ENCODE data around the gene FAM72A.
"Not testable (repeated sequence)": the region's sequence is repeated elsewhere in the genome, so short reads cannot be mapped to it uniquely, and the experiment has no call there.

DNA sequence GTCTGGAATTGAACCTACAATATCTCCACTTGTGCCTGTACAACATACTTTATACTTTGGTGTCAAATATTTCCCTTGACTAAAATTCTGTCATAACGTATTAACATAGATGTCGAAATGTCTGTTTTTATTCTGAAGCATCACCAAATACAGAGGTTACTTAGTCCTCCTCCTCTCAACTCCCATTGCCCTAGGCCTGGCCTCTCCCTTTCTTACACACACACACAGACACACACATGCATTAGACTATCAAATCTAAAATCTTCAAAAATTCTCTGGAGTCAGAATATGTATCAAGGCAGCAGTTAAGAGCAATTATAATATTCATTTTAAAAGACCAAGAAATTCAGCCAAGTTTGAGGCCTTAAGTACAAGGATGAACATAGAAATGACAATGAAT, 7.5 kb downstream of the FAM72A start:
- TF ChIP-seq, protein P1, sequence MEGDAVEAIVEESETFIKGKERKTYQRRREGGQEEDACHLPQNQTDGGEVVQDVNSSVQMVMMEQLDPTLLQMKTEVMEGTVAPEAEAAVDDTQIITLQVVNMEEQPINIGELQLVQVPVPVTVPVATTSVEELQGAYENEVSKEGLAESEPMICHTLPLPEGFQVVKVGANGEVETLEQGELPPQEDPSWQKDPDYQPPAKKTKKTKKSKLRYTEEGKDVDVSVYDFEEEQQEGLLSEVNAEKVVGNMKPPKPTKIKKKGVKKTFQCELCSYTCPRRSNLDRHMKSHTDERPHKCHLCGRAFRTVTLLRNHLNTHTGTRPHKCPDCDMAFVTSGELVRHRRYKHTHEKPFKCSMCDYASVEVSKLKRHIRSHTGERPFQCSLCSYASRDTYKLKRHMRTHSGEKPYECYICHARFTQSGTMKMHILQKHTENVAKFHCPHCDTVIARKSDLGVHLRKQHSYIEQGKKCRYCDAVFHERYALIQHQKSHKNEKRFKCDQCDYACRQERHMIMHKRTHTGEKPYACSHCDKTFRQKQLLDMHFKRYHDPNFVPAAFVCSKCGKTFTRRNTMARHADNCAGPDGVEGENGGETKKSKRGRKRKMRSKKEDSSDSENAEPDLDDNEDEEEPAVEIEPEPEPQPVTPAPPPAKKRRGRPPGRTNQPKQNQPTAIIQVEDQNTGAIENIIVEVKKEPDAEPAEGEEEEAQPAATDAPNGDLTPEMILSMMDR (conservative IDR thresholded peaks at IDR 0.05; ENCODE audit: low read depth, low read length): not testable (repeated sequence)
- not testable (repeated sequence) for TF ChIP-seq EZH2 (IDR thresholded peaks at IDR 0.05; ENCODE audit: borderline replicate concordance, low read depth, low read length, poor library complexity, severe bottlenecking)

Measured in A673 (cell line).